ENCODE measurements around the gene EDRF1.

EDRF1 gene

GRCh38 chr10:125792342-125793300 is 73.1 kb downstream of the EDRF1 start:
- no peak for FAIRE-seq
- no peak for TF ChIP-seq CTCF (IDR thresholded peaks at IDR 0.05; ENCODE audit: insufficient read depth, missing control alignments)
- no peak for DNase-seq (ENCODE audit: insufficient read length, low spot score)

- FAIRE-seq: no peak
- DNase-seq (ENCODE audit: insufficient read length, low spot score): no peak
- TF ChIP-seq CTCF (IDR thresholded peaks at IDR 0.05; ENCODE audit: insufficient read depth, missing control alignments): no peak
These were observed 75.6 kb downstream of the EDRF1 start for GRCh38 chr10:125795128-125795527.

- FAIRE-seq: no peak
- no peak for TF ChIP-seq CTCF (IDR thresholded peaks at IDR 0.05; ENCODE audit: insufficient read depth, missing control alignments)
These were observed 76.2 kb downstream of the EDRF1 start for GRCh38 chr10:125795637-125796190.

DNA sequence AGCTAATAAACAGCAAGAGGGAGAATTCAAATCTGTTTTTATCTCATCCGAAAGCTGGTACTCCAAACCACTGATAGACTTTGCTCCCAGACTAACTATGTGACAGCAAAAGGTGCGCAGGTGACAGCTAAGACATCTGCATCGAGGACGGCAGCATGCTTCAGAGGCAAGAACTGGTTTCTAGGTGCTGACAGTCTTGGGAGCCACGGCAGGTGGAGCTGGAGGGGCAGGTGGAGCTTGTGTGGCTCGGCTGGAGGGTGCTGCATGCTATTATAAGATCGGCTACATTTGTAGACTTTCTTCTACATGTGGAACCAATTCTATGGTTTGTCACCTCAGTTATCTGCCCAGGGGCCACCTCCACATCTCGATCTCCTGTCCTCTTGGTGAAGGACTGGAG is 77.9 kb downstream of the EDRF1 start:
- TF ChIP-seq CTCF (IDR thresholded peaks at IDR 0.05; ENCODE audit: insufficient read depth, missing control alignments): no peak
- no peak for FAIRE-seq
- DNase-seq (ENCODE audit: insufficient read length, low spot score): no peak

More at GRCh38 chr10:125795637-125796190, 76.2 kb downstream of the EDRF1 start:
- no peak for DNase-seq (ENCODE audit: insufficient read length, low spot score)

- DNase-seq (ENCODE audit: insufficient read length, low spot score): no peak
These were observed 78.6 kb downstream of the EDRF1 start for GRCh38 chr10:125797994-125798662.

GRCh38 chr10:125799451-125800182 is 80.1 kb downstream of the EDRF1 start:
- DNase-seq (ENCODE audit: insufficient read length, low spot score) (no peak), FAIRE-seq (no peak)
- no peak for TF ChIP-seq CTCF (IDR thresholded peaks at IDR 0.05; ENCODE audit: insufficient read depth, missing control alignments)

More at GRCh38 chr10:125797994-125798662, 78.6 kb downstream of the EDRF1 start:
- no peak for TF ChIP-seq CTCF (IDR thresholded peaks at IDR 0.05; ENCODE audit: insufficient read depth, missing control alignments)
- FAIRE-seq: no peak
